Measurements from ENCODE around the gene DSG2.
"Not testable (repeated sequence)": the region's sequence is repeated elsewhere in the genome, so short reads cannot be mapped to it uniquely, and the experiment has no call there.

The DSG2 gene

GRCh38 chr18:31500051-31500688 is 2.2 kb downstream of the DSG2 start:
- no peak for DNase-seq (ENCODE audit: low spot score)

DNA sequence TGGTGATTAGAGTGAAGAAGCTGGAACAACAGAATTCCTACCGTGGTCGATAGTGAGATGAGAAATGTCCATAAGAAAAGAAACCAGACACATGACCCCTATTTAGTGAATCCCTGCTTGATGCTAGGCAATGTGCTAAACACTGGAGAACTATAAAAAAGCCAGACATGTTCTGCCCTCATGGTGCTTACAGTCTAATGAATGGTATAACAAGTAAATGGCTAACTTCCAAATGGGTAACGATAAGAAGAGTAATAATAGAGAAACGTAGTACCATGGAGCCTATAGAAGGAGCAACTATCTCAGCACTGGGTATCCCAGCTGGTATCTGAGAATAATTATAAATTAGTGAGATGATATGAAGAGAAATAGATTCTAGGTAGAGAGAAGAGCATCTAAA is 5.0 kb downstream of the DSG2 start:
- no peak for DNase-seq (ENCODE audit: low spot score)

DNA sequence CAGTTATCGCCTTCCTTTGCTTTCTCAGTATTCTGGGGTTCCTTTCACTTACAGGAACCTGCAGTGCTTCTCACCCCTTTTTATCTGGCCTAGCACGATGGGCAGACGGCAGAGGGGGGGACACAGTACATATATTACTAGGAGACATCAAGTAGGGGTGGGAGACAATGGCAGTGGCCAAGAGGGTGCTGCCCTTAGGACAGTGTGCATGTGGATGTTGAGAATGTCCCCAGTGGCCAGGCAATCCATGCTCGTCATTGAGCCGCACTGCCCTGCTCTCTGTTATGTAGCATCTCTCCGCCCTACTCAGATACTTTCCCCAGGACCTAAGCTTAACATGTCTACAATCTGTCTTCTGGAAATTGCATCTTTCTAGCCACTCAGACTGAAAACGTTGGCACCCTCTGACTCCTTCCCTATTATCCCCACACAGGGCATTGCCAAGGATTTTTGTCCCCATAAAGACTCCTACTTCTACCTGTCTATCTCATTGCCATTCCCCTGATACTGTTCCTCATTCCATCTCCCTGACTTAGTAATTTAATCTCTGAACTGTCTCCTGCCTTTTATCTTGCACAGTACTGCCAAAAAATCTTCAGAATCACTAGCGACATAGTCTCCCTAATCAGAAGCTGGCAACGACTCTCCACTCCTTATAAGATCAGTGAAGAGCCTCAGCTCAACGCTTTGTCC is 6.6 kb downstream of the DSG2 start:
- no peak for DNase-seq (ENCODE audit: low spot score)

- DNase-seq (ENCODE audit: low spot score): no peak
These were observed 7.2 kb downstream of the DSG2 start for GRCh38 chr18:31505156-31505555.

DNA sequence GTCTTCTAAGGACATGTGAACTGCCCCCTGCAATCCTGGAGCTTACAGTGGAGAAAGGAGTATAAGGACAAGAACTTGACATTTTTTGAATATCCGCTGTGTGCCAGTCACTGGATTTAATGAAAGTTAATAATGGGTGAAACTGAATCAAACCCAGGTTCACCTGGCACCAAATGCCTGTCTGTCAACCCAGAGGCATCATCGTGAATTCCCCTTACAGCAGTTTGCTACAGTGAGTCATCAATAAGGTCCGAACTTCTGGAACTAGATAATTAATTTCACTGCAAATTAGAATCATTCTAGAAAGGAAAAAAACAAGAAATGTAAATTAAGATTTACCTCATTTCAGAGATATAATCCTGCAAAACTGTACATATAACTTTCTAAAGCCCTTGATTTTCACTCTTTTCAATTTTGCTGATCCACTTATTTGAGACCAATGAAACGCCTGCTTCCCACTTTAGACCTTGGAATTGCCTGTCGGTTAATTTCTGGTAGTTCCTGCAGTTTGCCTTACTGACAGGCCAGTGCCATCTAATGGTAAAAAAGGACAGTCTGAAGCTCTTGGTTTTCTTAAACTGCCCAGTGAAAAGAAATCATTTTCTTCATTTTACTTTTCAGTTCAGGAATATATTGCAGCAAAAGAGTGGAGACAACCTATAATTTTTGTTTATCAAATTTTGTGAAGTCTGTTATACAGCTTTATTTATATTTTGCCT is 8.2 kb downstream of the DSG2 start:
- peak; percentile 32 for DNase-seq (ENCODE audit: low spot score)

DNA sequence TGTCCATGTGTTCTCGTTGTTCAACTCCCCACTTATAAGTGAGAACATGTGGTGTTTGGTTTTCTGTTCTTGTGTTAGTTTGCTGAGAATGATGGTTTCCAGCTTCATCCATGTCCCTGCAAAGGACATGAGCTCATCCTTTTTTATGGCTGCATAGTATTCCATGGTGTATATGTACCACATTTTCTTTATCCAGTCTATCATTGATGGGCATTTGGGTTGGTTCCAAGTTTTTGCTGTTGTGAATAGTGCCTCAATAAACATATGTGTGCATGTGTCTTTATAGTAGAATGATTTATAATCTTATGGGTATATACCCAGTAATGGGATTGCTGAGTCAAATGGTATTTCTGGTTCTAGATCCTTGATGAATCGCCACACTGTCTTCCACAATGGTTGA is 9.1 kb downstream of the DSG2 start:
- DNase-seq (ENCODE audit: low spot score): not testable (repeated sequence)

DNA sequence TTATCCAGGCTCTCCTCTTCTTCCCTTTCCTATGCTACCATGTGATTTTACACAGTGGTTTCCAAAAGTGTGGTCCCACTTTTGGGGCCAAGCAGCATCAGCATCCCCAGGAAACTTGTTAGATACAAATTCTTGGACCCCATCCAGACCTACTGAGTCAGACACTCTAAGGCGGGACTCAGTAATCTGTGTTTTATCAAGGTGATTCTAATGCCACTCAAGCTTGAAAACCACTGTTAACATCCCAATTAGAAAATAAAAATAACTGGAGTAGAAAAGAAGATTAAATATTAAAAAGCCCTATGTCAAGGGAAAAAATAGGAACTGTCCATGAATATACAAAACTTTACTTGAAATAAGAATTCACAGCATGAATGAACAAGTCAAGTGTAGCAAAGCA is 10.8 kb downstream of the DSG2 start:
- DNase-seq (ENCODE audit: low spot score): no peak

DNA sequence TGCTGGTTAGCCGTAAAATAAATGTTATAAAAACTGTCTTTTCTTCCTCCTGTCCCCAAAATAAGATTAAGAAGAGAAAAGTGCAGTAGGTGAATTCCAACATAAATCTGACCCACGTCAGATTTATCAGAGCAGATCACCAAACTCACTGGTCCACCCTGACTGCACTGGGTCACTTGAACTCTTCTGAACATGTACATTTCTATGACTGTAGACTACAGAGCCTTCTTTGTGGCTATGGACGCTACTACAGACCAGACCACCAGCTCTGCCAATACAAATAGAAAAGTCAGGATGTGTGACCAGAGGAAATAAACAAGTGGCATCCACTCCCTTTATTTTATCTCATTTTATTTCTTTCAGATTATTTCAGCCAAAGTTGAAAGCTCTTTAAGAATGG is 11.6 kb downstream of the DSG2 start:
- no peak for DNase-seq (ENCODE audit: low spot score)

DNA sequence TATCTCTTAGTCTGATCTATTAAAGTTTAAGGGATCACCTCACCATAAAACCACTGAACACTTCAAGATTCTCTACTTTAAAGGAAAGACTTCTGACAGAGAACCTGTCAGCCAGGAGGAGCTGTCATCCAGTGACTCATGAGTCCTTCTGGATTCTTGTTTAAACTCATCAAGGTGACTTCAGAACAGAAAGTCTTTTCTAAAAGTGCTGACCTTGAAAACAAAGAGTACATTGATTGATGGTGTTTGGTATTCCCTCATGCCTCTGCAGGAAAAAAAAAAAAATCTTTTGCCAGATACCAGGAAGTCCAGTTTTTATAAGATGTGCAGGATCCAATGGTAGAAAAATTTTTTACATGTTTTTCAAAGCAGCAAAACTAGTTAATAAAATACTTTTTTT is 12.3 kb downstream of the DSG2 start:
- DNase-seq (ENCODE audit: low spot score): no peak

DNA sequence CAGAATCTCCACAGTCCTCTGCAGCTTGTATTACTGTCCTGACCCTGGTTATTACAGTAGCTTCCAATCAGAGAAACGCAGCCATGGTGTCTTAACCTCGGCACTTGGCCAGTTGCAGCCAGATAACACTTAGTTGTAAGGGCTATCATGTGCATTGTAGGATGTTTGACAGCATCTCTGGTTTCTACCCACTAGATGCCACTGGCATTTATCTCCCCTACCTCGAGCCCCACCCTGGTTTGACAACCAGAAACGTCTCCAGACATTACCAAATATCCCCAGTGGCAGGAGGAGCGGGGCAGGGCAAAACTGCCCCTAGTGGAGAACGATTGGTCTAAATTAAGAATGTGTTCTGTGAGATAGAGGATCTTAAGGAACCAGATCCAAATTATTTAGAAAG is 13.1 kb downstream of the DSG2 start:
- DNase-seq (ENCODE audit: low spot score): no peak

GRCh38 chr18:31512203-31512764 is 14.3 kb downstream of the DSG2 start:
- DNase-seq (ENCODE audit: low spot score): peak; percentile 33

- peak; percentile 34 for DNase-seq (ENCODE audit: low spot score)
These were observed 15.4 kb downstream of the DSG2 start for GRCh38 chr18:31513189-31513935.

DNA sequence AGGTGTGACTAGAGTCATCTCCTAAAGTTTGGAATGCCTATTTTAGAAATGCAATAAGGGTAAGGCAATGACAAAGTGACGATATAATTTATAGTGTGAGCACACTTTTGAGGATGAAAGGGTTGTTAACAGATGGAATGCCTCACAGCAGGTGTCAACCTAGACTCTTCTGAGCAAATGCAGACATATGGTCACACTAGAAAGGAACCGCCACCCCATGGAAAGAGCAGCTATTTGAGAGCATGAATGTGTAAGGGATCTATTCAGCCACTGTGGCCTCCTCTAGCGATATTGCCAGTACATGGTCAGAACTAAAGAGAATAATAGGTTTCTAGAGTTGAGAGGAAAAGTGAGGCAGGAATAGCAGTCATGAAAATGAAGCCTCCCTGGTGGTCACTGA is 18.5 kb downstream of the DSG2 start:
- DNase-seq (ENCODE audit: low spot score): no peak

DNA sequence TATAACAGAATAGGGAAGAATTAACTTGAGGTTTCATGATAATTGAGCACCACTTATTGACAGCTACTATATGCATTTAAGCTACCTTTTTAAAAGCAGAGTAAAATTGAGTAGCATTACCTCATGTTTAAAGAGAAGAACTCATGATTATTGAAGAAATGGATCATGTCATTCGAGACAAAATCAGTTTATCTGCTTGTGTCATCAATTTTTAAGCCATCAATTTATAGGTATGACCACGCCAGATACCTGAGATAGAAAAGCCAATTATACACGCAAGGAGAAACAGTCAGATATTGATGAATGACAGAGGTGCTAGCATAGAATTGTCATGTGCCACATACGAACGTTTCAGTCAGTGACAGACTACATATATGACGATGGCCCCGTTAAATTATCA is 28.4 kb downstream of the DSG2 start:
- DNase-seq (ENCODE audit: low spot score): no peak

GRCh38 chr18:31533236-31533635 is 35.3 kb downstream of the DSG2 start:
- no peak for DNase-seq (ENCODE audit: low spot score)

DNA sequence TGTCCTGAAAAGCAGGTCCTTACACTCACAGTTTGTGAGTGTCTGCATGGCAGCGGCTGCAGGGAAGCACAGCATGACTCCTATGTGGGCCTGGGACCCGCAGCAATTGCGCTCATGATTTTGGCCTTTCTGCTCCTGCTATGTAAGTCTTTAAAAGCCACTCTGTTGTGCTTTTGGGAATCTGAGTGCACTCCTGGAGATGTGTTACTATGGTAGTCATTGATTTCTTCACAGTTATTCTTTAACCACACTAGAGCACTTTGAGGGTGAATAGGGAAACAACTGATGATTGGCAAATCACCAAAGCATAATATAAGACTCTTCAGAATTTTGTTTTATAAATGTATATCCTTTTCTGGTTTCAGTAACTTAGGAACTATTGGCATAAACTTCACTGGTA is 40.9 kb downstream of the DSG2 start:
- DNase-seq (ENCODE audit: low spot score): no peak

- DNase-seq (ENCODE audit: low spot score): no peak
These were observed 48.5 kb downstream of the DSG2 start for GRCh38 chr18:31546476-31546875.

DNA sequence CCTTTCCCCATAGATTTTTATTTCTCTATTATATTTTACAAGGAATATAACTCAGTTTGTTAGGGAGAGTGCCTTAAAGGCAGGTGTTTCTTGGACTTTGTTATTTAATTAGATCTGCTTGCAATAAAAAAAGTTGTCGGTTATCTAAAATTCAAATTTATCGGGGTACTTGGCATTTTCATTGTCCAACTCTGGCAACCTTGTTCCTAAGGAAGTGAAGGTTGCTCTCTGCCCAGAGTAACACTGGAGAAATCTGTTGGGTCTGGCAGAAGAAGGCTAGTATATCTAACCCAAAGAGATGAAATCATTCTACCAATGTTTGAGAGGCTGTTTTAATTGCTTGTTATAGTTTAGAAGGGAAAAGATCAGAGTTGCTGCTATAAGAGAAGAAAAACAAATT is 50.9 kb downstream of the DSG2 start:
- DNase-seq (ENCODE audit: low spot score): no peak

DNA sequence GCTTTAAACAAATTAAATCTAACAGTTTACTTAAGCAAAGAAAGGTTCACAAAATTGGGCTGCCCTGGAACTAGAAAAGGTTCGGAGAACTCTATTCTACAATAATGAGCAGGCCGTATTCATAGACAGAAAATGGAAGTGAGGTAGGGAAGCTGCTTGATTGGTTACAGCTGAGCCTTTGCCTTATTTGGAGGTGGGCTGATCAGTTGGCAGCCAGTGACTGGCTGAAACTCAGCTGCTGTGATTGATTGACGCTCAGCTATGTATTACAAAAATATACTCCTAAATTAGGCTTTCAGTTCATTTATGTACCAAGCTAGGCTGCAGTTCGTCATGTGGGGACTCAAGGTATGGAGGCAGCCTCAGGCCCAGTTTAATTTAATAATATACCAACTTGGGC is 51.4 kb downstream of the DSG2 start:
- DNase-seq (ENCODE audit: low spot score): no peak

GRCh38 chr18:31551883-31552282 is 53.9 kb downstream of the DSG2 start:
- DNase-seq (ENCODE audit: low spot score): no peak

DNA sequence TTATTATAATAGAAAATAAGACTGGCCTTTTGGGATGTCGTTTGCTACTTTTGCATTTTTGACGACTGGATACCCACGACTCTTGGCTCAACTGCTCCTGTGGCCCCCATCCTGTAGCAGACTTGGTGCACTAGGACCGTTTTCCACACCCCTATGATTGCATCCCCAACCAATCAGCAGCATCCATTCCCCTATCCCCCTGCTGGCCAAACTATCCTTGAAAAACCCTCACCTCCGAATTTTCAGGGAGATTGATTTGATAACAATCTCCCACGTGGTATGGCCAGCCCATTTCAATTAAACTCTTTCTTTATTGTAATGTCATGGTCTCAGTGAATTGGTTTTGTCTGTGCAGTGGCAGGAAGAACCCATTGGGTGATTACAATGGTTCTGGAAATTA is 55.8 kb downstream of the DSG2 start:
- DNase-seq (ENCODE audit: low spot score): no peak

DNA sequence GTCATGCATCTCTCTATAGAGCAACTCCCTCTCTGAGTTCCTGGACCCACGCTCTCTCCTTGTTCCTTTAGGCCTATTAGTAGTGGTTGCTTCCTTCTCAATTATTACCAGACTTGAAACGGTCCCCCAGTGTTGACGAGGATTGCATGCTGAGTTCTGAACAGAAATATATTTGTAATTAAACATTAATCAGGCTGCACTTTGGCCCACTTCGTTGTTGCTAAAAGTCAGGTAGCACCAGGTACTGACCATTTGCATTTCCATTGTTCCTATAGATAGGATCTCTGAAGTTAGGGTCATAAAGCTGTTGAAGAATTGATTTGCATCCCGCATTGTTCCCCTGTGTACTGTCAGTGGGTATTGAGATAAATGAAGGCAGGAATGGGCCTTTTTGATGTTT is 56.8 kb downstream of the DSG2 start:
- DNase-seq (ENCODE audit: low spot score): no peak

All from GM03348 (cell line).